Measurements from ENCODE around the gene FXYD2.

Gene FXYD2

DNA sequence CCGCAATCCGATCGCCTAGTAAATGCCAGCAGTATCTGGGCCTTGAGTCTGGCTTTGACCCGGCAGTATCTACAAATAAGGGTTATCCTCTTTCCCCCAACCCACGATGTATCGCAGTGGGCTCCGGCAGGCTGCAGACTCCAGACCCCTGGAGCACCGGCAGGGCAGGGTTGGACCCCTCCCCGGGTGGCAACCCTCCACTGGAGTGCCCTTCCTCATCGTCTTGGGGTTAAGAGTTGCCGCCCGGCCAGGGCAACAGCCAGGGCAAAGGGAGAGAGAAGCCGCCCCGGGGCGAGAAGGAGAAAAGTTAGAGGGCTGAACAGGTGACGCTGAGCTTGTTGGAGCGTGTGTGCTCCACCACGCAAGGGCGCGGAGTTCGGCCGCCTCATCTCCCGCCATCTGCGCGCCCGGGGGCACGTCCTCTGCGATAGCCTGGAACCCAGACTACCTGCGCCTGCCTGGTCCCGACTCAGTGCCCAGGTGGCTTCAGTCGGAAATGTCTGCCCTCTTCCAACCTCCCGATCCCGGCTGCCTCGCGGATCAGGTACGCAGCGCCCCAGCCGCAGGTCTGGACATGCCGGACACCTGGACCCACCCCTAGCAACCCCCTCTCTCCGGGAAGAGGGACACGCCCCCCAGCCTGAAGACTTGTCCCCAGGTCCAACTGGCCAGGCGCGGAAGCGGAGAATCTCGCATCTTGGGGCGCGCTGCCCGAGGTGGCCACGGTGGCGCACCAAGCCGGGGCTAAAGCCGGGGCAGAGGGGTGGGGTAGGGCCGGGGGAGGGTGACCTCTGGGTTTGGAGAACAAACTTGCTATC lies 28.7 kb downstream of the FXYD2 start:
- DNase-seq = no peak

DNA sequence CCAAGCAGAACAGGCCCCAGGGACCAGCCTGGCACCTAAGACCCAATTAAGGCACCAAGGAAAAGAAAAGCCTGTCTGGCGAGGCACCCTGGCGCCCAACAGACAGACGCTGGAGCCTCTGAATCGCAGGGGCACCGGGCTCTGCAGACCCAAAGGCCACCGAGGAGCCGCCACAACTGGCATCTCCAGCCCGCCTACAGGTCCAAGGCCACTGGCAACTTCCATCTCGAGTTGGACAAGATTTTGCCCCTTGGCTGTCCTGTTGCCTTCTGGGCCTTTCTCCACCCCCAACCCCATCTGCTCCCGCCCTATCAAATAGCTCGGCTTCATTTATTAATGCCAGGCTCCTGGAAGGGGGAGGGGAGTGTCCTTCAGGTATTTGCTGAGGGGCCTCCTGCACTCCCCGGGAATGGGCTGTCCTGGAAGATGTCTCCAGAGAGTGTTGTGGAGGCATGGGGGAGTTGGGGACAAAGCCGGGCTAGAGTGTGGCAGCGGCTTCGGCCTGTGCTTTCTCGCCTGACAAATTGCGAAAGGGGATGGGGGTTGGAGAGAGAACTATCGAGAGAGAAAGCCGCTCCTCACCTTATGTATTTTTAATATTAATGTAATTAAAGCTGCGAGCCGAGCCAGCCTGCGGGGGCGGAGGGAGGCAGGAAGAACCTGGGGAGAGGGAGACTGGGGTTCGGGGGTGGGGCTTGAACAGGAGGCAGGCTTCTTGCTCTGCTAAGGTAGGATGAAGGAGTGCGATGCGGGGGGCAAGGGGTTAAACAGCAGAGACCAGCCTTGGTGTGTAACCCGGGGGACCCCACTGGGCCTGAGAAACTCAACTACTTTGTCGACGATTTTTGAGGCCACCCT lies 29.5 kb downstream of the FXYD2 start:
- DNase-seq = no peak

DNA sequence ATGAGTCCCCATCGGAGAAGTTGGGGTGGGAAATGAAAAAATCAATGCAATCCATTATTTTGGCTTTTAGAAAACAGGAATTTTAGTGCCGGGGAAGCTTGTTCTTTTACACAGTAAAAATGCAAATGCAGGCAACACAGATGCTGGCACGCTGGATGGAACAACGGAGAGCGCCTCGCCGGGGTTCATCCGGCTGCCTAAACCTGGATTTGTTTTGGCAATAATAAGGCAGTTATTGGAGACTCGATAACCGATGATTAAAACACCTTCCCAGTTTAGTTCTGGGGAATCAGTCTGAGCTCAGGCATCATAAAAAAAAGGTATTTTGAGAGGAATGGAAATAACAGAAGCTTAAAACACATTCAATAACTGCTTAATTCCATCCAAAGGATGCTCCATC lies 30.4 kb downstream of the FXYD2 start:
- DNase-seq = no peak

DNA sequence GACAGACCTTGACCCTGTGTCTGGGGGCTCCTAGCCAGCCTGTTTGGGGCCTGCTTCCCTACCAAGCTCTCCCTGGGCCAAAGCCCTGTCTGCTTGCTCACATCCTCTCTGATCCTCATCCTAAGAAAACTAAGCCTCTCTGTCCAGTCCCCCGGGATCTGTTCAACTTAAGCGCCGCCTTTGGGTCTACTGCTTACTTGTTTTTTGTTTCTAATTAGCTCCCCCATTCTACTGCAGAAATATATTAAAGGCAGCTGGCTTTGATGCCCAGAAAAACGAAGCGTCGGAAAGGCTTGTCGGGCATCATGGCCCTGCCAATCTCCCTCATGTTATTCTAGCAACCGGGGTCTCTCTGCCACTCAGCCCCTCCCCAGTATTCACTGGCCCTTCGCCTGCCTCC lies 31.0 kb downstream of the FXYD2 start:
- DNase-seq = no peak

DNA sequence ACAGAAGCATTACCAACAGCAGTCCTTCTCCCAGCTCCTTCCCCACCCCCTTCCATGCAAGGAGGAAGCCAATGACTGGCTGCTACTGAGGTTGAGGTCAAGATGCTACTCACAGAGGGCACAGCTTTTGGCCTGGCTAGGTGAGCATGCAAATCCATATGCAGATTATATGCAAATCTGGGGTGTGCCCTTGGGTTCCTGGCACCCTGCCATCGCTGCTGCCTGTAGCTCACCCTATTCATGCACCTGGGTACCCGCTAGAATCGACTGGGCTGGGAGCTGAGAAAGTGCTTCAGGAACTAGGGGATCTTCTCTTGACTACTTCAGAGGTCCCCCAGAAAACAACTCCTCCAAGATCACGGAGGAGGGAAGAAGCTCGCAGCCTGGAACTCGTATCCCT lies 31.6 kb downstream of the FXYD2 start:
- no peak for DNase-seq

DNA sequence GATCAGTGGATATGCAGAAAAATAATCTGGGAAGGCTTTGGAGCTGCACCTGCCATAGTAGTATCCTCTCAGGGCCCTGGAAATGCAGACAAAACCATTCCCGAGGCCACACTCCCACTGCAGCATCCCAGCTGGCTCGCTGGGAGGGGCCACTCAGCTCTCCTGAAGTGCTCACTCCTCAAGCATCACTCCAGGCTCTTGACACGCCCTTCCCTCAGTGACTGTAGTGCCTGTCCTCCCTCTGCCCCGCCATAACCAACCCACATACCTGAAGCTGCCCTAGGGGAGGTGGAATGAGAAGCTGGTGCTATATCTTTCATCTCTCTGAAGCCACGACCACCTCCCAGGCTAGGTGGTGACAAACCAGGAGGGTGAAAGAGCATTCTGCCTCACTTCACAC lies 32.3 kb downstream of the FXYD2 start:
- DNase-seq = no peak

DNA sequence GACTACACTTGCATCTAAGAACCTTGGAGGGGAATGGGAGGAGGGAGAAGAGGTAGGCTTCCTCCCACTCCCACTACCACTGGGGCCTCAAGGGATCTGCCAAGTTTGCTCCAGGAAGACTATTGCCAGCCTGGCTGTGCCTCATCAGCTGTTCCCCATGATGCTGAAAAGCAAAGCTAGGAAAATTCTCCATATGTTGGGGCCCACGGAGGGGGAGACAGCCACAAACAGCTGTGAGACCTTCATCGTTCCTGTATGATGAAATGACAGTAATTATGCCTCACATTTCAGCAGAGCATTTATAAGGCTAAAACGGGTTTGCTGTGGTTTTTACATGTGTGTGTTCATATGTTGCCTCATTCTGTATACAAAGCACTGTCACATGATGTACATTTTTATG lies 34.3 kb downstream of the FXYD2 start:
- no peak for DNase-seq

DNA sequence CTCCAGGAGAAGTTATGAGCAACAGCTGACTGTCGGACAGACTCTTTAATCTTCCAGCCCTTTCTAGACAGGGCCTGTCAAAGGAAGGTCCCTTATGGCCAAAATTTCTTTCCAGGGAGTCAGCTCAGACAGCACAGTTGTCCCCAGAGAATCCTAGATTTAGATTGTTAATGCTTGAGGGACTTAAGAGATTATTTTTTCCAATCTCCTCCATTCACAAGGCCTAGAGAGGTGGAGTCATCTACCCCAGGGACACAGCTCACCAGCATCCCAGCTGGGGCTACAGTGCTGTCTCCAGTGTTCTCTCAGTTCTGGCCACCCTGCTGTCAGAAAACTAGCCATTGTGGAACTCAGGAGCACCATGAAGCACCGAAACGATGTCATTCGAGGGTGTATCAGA lies 35.3 kb downstream of the FXYD2 start:
- DNase-seq = no peak

DNA sequence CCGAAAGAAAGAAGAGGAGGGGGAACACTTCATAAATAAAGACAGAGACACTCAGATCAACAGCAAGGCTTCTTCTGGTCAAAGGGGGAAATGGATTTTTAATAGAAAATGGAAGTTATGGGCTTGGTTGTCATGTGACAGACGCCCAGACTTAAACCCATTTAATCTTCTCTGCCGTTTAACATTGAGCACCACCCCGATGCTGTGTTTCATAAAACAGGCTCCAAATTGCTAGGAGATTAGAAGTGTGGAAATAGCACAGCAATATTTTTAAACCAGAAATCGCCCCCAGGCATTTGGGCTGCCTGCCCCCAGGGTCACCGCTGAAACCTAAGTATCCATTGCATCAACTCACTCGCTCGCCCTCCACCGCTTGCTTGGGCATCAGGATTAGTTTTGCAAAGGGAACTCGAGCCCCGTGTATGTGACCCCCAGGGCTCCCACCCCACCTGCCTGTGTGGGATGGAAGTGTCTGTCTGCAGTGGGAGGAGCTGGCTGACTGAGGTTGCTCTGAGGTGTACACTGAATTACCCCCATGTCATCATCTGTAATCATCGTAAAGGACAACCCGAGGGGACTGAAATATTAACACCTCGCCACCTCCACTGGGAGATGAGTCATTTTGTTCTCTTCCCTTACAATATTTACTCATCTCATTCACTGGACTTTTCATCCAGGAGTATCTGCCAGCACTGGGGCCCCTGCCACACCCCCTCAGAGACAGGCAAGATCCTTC lies 38.2 kb downstream of the FXYD2 start:
- DNase-seq = no peak

DNA sequence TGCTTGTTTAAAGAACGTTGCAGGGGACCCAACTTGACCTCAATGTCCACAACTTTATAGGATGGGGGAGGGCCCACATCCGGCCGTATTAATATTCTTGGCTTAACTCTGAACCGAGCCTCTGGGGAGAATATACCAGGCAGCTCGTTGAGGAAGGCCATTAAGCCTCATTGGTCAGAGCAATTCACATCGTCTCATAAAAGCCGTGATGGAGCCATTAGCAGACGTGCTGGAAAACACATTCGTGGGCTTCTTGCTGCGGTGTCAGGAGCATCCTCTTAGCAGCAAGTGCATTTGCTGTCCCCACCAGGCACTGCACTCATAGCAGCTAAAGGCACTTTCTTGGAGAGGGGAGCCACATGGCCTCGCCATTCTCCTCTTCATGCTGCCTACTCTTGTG lies 42.4 kb downstream of the FXYD2 start:
- no peak for DNase-seq

DNA sequence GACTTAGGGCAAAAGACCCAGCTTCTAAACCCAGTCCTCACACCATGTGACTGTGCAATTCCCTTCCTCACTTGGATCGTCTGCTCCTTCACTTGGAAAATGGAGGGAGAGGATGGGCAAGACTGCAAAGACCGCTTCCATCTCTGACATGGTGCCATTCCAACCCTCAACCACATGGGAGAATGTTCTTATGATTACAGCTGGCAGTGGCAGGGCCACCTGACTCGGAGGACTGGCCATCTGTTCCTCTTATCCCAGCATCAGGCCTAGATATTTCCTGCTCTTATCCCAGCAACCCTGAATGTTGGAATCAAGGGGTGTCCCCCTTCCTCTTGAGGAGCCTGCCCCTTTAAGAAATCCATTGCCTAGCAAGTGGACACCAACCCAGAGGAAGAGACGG lies 42.9 kb downstream of the FXYD2 start:
- no peak for DNase-seq

DNA sequence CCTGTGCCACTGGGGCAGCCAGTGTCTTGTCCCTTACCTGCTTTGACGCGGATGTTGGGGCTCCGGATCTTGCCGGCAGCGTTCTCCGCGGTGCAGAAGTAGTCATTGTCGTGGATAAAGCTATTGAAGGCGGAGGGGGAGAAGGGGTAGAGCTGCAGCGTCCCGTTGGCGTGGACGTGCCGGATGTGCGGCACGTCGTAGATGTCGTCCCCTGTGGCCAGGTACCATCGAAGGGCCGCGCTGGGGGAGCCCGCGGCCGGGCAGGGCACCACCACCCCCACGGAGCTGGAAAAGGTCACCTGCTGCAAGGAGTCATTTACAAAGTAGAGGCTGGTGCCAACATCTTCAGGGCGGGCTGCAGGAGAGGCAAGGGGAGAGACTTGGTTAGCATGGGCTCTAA lies 44.1 kb downstream of the FXYD2 start:
- no peak for DNase-seq

DNA sequence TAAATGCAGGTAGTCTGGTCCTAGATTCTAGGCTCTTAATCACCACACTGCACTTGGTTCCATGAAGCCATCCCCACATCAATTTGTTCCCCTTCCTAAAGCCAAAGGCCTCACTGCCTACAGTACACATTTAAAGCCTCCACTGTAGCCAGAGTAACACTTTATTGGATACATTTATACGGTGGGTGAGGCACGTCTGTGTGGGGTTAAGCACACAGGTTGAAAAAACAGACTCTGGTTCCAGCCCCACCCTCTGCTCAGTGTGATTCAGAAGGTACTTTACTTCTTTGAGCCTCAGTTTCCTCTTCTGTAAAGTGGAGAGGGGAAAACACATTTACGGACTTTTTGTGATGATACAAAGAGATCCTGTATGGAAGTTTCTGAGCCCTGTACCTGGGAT lies 50.0 kb downstream of the FXYD2 start:
- no peak for DNase-seq

DNA sequence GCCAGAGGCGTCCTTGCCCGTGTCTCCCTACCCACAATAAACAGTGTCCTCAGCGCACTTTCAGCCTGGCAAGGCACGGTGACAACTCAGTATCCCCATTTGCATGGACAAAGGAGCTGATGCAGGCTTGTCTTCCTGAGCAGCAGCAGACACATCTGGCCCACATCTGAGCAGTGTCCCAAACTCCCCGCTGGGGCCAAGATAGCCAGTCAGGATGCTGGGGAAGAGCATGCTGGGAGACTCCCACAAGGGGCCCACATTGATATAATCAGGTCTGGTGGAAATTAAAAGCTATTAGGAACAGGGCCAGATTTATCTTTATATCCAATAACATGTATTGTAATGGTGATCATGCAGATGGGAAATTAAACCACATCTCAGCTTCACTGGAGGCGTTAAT lies 52.2 kb downstream of the FXYD2 start:
- no peak for DNase-seq

DNA sequence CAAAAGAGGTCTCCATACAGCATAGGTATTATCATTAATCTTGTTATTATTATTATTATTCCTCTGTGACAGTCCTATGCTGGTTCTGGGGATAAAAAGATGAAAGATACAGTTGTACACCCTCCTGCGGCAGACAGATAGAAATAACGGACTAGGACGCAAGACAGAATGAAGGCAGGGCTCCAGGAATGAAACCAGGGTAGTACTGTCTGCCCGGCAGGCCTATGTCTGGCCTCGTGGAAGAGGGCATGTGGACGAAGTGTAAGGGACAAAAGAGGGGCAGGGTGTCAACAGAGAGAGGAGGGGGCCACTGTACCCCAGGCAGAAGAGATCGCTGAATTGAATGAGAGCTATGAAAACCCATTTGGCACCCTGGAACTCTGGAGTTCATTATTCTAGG lies 52.7 kb downstream of the FXYD2 start:
- DNase-seq = no peak

DNA sequence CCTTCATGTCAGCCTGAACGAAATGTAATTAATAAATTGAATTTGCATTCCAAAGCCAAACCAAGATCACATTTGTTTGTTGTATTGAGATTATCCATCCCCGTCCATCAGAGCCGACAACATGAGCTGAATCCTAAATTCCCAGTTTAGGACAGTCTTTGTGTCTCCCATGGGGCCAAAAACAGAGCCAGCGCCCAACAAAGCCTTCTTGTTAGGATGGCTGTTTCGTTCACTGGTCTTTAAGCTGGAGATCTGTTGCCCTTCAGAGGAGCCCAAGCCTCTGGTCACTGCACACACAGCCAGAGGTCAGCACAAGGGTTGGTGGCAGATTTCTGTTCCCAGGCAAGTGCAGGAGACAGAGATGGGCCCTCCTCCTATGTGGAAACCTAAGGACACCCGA lies 53.3 kb downstream of the FXYD2 start:
- DNase-seq = no peak

DNA sequence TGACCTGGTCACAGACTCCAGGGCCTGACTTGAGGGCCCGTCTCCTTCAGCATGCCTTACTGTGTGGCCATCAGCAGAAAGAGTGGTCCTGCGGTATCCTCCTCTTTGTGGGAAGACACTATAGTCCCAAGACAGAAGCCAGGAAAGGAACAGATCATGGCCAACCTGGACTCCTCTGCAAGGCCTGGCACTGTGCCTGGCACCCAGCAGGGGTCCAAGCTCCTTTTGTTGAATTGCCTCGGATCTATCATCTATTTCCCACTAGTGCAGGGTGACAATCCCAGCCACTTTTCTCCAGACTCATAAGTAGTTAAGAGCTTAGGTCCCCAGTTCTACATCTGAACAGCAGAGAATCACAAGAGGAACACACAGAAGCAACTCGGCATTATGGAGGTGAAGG lies 54.5 kb downstream of the FXYD2 start:
- DNase-seq = no peak
